SK-N-SH (cell line): ENCODE data around the gene DDR1. TPM values are rescaled to one million over a fixed set of nuclear protein-coding genes. Genes with fewer than 3 reads are reported as not detected.

ENCODE experiments used
- CTCF ChIA-PET: fragments of 300-600, 350-600 bp; formaldehyde crosslinking; extraction: SDS; loops from one replicate; lab custom pipeline; 2021; lab: Yijun Ruan, JAX
- POLR2A ChIA-PET: fragments of 350-600 bp; sonication (Branson Sonifier 250); formaldehyde crosslinking; extraction: SDS; loops from one replicate; lab custom pipeline; 2020; ENCODE audit warnings: antibody characterized with exemption, inconsistent platforms; lab: Yijun Ruan, JAX
- DNase-seq: peaks from one replicate; pipeline ENCODE4 v3.0.0; 2012
- H2AFZ ChIP-seq: fragments of 200-600 bp; sonication (generic); 2 replicates; pipeline ENCODE4 v1.8.1; 2016; ENCODE audit warnings: antibody characterized with exemption, mild to moderate bottlenecking, low read depth
- H3F3A ChIP-seq: fragments of 200-600 bp; sonication (generic); replicated peaks from 2 replicates; pipeline ENCODE3; 2016; ENCODE audit warnings: antibody characterized with exemption, mild to moderate bottlenecking; ENCODE audit not compliant: insufficient read depth
- H3K27ac ChIP-seq, 2 experiments: fragments of 200-500 bp in 1 of 2; fragments of 200-600 bp in 1 of 2; sonication (Bioruptor generic) in 1 of 2; sonication (generic), shearing (Covaris generic) in 1 of 2; 2 replicates each; pipeline versions ENCODE4 v1.5.1 to v1.6.1; 2014 to 2016; ENCODE audit warnings: low read depth in 2 of 2, inconsistent platforms in 1 of 2, low read length in 1 of 2, mild to moderate bottlenecking in 1 of 2, mixed read lengths in 1 of 2
- H3K27me3 ChIP-seq: fragments of 200-600 bp; sonication (generic), shearing (Covaris generic); 2 replicates; pipeline ENCODE4 v1.6.1; 2016; ENCODE audit warnings: mixed run types; ENCODE audit not compliant: insufficient read depth
- H3K36me3 ChIP-seq, 2 experiments: fragments of 200-500 bp in 1 of 2; fragments of 200-600 bp in 1 of 2; sonication (Bioruptor generic) in 1 of 2; sonication (generic) in 1 of 2; replicated peaks in 1 of 2; 2 replicates each; pipeline versions ENCODE3 to v1.5.1; 2014 to 2016; ENCODE audit warnings: low read length in 1 of 2, mild to moderate bottlenecking in 1 of 2; ENCODE audit not compliant: insufficient read depth in 2 of 2, control insufficient read depth in 1 of 2
- H3K4me1 ChIP-seq, 2 experiments: fragments of 200-500 bp in 1 of 2; fragments of 200-600 bp in 1 of 2; sonication (Bioruptor generic) in 1 of 2; sonication (generic), shearing (Covaris generic) in 1 of 2; 2 replicates each; pipeline versions ENCODE4 v1.5.1 to v1.6.1; 2014 to 2016; ENCODE audit warnings: low read depth in 1 of 2, low read length in 1 of 2, mixed run types in 1 of 2; ENCODE audit not compliant: insufficient read depth in 2 of 2, control insufficient read depth in 1 of 2
- H3K4me2 ChIP-seq: fragments of 200-600 bp; sonication (generic), shearing (Covaris generic); 2 replicates; pipeline ENCODE4 v1.6.1; 2017; ENCODE audit warnings: mixed run types
- H3K4me3 ChIP-seq, 2 experiments: fragments of 200-500 bp in 1 of 2; fragments of 200-600 bp in 1 of 2; sonication (Bioruptor generic) in 1 of 2; sonication (generic), shearing (Covaris generic) in 1 of 2; 2 replicates each; pipeline versions ENCODE4 v1.5.1 to v1.8.1; 2014 to 2016; ENCODE audit warnings: low read depth in 2 of 2, inconsistent platforms in 1 of 2, low read length in 1 of 2, mild to moderate bottlenecking in 1 of 2, mixed read lengths in 1 of 2, moderate library complexity in 1 of 2
- H3K79me2 ChIP-seq: fragments of 200-600 bp; sonication (generic); 2 replicates; pipeline ENCODE4 v1.8.1; 2017; ENCODE audit warnings: mild to moderate bottlenecking; ENCODE audit not compliant: insufficient read depth
- H3K9ac ChIP-seq: fragments of 200-600 bp; sonication (generic); 2 replicates; pipeline ENCODE4 v1.6.1; 2017; ENCODE audit warnings: mixed run types
- H3K9me2 ChIP-seq: fragments of 200-600 bp; sonication (generic); 2 replicates; pipeline ENCODE4 v1.6.1; 2017; ENCODE audit warnings: mixed run types
- H3K9me3 ChIP-seq: fragments of 200-600 bp; sonication (generic); 2 replicates; pipeline ENCODE4 v1.6.1; 2017; ENCODE audit warnings: mixed run types, mild to moderate bottlenecking, moderate library complexity
- H4K20me1 ChIP-seq: fragments of 200-600 bp; sonication (generic); 2 replicates; pipeline ENCODE4 v1.6.1; 2017; ENCODE audit warnings: mild to moderate bottlenecking, mixed run types; ENCODE audit not compliant: insufficient read depth
- ELF1 ChIP-seq: IDR thresholded peaks from 2 replicates; pipeline ENCODE4 v1.4.0; 2012
- FOXJ3 ChIP-seq: sonication (generic); formaldehyde crosslinking; IDR thresholded peaks from 2 replicates; pipeline ENCODE4 v1.5.1; 2020; ENCODE audit warnings: mild to moderate bottlenecking, missing genetic modification reagents
- RAD21 ChIP-seq: IDR thresholded peaks from 2 replicates; pipeline ENCODE4 v1.6.1; 2012; ENCODE audit warnings: mild to moderate bottlenecking, low read length
- SIN3A ChIP-seq: IDR thresholded peaks from 2 replicates; pipeline ENCODE4 v1.6.1; 2012; ENCODE audit warnings: low read depth, mild to moderate bottlenecking, low read length, moderate library complexity, borderline replicate concordance
- SMC3 ChIP-seq: IDR thresholded peaks from 2 replicates; pipeline ENCODE4 v1.6.1; 2012; ENCODE audit warnings: low read depth, low read length, improper control_type of control experiment
- TAF1 ChIP-seq: IDR thresholded peaks from 2 replicates; pipeline ENCODE4 v1.6.1; 2012; ENCODE audit warnings: low read depth, mild to moderate bottlenecking, low read length, moderate library complexity, borderline replicate concordance
- TCF12 ChIP-seq: IDR thresholded peaks from 2 replicates; pipeline ENCODE4 v1.4.0; 2012
- TEAD4 ChIP-seq: IDR thresholded peaks from 2 replicates; pipeline ENCODE4 v1.4.0; 2012; ENCODE audit warnings: mild to moderate bottlenecking, borderline replicate concordance; ENCODE audit not compliant: insufficient read depth
- YY1 ChIP-seq: IDR thresholded peaks from 2 replicates; pipeline ENCODE4 v1.4.0; 2012; ENCODE audit warnings: low read depth, mild to moderate bottlenecking
- WGBS: methylation state at CpG from one replicate; pipeline ENCODE4 v1.1.6; 2017; ENCODE audit warnings: low lambda C conversion rate; 5-methylcytosine and 5-hydroxymethylcytosine counted together
- polyA plus RNA-seq, 3 experiments: library from polyadenylated mRNA; depleted of rRNA; stranded (reverse); fragments of >200 nt; gene quantifications; 2 replicates each; pipeline ENCODE4 v1.2.3, GENCODE V29; 2012
- TF ChIP-seq, protein P1 (sequence below): IDR thresholded peaks from 2 replicates; pipeline ENCODE4 v1.6.1; 2012; ENCODE audit warnings: mild to moderate bottlenecking, low read depth, low read length, moderate library complexity
- TF ChIP-seq, protein P2 (sequence below): fragments of 200-600 bp; sonication (generic); IDR thresholded peaks from 2 replicates; pipeline ENCODE4 v1.6.1; 2017; ENCODE audit warnings: antibody characterized with exemption, mild to moderate bottlenecking, moderate library complexity

Gene DDR1
- polyA plus RNA-seq, 1 of the 3 experiments (the other 2 are of a cell fraction), result 52.8 TPM

DNA sequence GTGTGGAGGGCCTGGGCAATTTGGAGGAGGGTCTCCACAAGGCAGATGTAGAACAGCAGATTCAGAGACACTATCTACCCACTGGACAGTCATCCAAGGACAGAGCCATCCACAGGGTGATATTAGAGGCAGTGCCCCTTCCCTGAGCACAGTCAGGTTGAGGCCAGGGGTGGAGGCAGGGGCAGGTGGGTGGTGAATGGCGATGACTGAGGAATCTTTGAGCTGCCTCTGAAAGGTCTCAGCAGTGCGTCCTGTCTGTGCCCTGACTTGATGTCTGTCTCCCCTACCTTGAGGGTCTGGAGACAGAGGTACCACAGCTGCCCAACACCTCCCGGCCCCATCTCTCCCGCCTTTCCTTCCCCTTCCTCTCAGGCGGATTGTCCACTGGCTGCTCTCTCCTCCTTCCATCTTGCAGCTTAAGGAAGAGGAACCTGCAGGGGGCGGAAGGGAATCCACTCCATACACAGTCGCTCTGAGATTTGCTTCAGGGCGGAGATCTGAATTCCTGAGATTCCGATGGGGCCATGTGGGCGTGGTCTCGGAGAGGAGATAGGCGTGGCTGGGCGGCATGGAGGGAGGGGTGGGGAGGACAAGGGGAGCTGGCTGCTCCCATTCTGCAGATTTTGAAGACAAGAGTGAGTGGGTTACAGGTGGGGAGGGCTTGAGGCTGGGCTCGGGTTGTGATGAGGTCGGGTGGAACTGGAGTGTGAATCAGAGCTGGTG lies 58.2 kb downstream of the DDR1 start:
- peak overlapping the region; percentile 65 for H3K4me2 ChIP-seq
- peak overlapping the region; percentile 89; the same call in 1 of the 2 replicates for H2AFZ ChIP-seq
- H3K9ac ChIP-seq, result no peak overlapping the region
- H4K20me1 ChIP-seq, result no peaks in the 10 kb centered on the region
- H3K36me3 ChIP-seq, result no peaks in the 10 kb centered on the region
- no peaks in the 10 kb centered on the region for H3K79me2 ChIP-seq
- ChIA-PET CTCF (interaction anchor here (0.7 to 1.4 kb wide), 2 partner anchors 17 to 18 kb away, joined by 3 read pairs; no protein-coding TSS in a partner anchor), POLR2A (interaction anchor here (0.6 kb wide), 1 partner anchor 24 kb away, joined by 3 read pairs; no protein-coding TSS in a partner anchor)
- H3K27ac ChIP-seq, result no peak overlapping the region
- no peaks in the 10 kb centered on the region for H3K9me3 ChIP-seq
- no peaks in the 10 kb centered on the region for H3F3A ChIP-seq
- H3K4me3 ChIP-seq, result peak overlapping the region in 1 of 2 experiments; percentile 35; a peak in 1 of 4 replicates
- peaks cover 0 to 4% of the 10 kb centered on the region in 2 experiments; a peak in 1 of 4 replicates for H3K4me1 ChIP-seq
- WGBS, result 2% methylated on average over 14 of the region's 15 CpGs
- peaks cover 11% of the 10 kb centered on the region; the same call in 1 of the 2 replicates for H3K27me3 ChIP-seq
- TF ChIP-seq YY1 (peak; percentile 59; the same call in 1 of the 2 replicates), SMC3 (peak; percentile 54), TEAD4 (peak; percentile 85), TCF12 (0 out of 2 replicates have a peak, but pooled peaks have one; percentile 15), RAD21 (peak; percentile 35), ELF1 (no peak), SIN3A (peak; percentile 30; the same call in 1 of the 2 replicates), FOXJ3 (no peak), TAF1 (peak; percentile 29; the same call in 1 of the 2 replicates)
- TF ChIP-seq, protein P1, sequence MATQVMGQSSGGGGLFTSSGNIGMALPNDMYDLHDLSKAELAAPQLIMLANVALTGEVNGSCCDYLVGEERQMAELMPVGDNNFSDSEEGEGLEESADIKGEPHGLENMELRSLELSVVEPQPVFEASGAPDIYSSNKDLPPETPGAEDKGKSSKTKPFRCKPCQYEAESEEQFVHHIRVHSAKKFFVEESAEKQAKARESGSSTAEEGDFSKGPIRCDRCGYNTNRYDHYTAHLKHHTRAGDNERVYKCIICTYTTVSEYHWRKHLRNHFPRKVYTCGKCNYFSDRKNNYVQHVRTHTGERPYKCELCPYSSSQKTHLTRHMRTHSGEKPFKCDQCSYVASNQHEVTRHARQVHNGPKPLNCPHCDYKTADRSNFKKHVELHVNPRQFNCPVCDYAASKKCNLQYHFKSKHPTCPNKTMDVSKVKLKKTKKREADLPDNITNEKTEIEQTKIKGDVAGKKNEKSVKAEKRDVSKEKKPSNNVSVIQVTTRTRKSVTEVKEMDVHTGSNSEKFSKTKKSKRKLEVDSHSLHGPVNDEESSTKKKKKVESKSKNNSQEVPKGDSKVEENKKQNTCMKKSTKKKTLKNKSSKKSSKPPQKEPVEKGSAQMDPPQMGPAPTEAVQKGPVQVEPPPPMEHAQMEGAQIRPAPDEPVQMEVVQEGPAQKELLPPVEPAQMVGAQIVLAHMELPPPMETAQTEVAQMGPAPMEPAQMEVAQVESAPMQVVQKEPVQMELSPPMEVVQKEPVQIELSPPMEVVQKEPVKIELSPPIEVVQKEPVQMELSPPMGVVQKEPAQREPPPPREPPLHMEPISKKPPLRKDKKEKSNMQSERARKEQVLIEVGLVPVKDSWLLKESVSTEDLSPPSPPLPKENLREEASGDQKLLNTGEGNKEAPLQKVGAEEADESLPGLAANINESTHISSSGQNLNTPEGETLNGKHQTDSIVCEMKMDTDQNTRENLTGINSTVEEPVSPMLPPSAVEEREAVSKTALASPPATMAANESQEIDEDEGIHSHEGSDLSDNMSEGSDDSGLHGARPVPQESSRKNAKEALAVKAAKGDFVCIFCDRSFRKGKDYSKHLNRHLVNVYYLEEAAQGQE, result no peak
- TF ChIP-seq, protein P2, sequence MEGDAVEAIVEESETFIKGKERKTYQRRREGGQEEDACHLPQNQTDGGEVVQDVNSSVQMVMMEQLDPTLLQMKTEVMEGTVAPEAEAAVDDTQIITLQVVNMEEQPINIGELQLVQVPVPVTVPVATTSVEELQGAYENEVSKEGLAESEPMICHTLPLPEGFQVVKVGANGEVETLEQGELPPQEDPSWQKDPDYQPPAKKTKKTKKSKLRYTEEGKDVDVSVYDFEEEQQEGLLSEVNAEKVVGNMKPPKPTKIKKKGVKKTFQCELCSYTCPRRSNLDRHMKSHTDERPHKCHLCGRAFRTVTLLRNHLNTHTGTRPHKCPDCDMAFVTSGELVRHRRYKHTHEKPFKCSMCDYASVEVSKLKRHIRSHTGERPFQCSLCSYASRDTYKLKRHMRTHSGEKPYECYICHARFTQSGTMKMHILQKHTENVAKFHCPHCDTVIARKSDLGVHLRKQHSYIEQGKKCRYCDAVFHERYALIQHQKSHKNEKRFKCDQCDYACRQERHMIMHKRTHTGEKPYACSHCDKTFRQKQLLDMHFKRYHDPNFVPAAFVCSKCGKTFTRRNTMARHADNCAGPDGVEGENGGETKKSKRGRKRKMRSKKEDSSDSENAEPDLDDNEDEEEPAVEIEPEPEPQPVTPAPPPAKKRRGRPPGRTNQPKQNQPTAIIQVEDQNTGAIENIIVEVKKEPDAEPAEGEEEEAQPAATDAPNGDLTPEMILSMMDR, result peak; percentile 67
- DNase-seq, result peak; percentile 41
- H3K9me2 ChIP-seq, result no peaks in the 10 kb centered on the region
